ENCODE results near the gene RBM20. TPM values are rescaled to one million over a fixed set of nuclear protein-coding genes. Genes with fewer than 3 reads are reported as not detected.

RBM20 gene
- total and polyA plus RNA-seq, 2 of the 13 experiments (the other 11 are each of a cell fraction or from before 2014, with no cell fraction given), result 0.02 to 0.22 TPM

- TF ChIP-seq ZNF280D (CRISPR knock-in tag; IDR thresholded peaks at IDR 0.05), result 0 out of 2 replicates have a peak, but pooled peaks have one; percentile 50
- peak in 1 of 2 experiments; percentile 69; a peak in 2 of 4 replicates for TF ChIP-seq EP300 (IDR thresholded peaks at IDR 0.05; ENCODE audit: low read depth in 2 of 2, low read length in 2 of 2)
- TF ChIP-seq EP300 (CRISPR knock-in tag; IDR thresholded peaks at IDR 0.05; ENCODE audit: borderline replicate concordance), result peak; percentile 79; the same call in 1 of the 2 replicates
- TF ChIP-seq PATZ1 (CRISPR knock-in tag; IDR thresholded peaks at IDR 0.05), result peak; percentile 44; the same call in 1 of the 2 replicates
- TF ChIP-seq ZNF367 (CRISPR knock-in tag; IDR thresholded peaks at IDR 0.05; ENCODE audit: borderline replicate concordance), result no peak
- TF ChIP-seq MNT (IDR thresholded peaks at IDR 0.05), result no peak
- no peak for TF ChIP-seq ARNTL (CRISPR knock-in tag; IDR thresholded peaks at IDR 0.05)
- TF ChIP-seq FOXK2 (IDR thresholded peaks at IDR 0.05), result no peak
- no peak for TF ChIP-seq HMGA1 (CRISPR knock-in tag; conservative IDR thresholded peaks at IDR 0.05)
- no peak for TF ChIP-seq KMT2A (CRISPR knock-in tag; IDR thresholded peaks at IDR 0.05)
- no peak for TF ChIP-seq SATB2 (CRISPR knock-in tag; IDR thresholded peaks at IDR 0.05)
- no peak for TF ChIP-seq MXD3 (CRISPR knock-in tag; IDR thresholded peaks at IDR 0.05)
- TF ChIP-seq THAP9 (CRISPR knock-in tag; IDR thresholded peaks at IDR 0.05; ENCODE audit: borderline replicate concordance), result peak; percentile 44; the same call in 1 of the 2 replicates
- TF ChIP-seq ZUFSP (CRISPR knock-in tag; IDR thresholded peaks at IDR 0.05; ENCODE audit: borderline replicate concordance), result no peak
- 0 out of 2 replicates have a peak, but pooled peaks have one; percentile 26 for TF ChIP-seq MLX (CRISPR knock-in tag; IDR thresholded peaks at IDR 0.05)
- TF ChIP-seq SSRP1 (CRISPR knock-in tag; IDR thresholded peaks at IDR 0.05), result no peak
- 0 out of 2 replicates have a peak, but pooled peaks have one; percentile 44 for TF ChIP-seq CBX5 (CRISPR knock-in tag; IDR thresholded peaks at IDR 0.05; ENCODE audit: borderline replicate concordance)
Observed at GRCh38 chr10:110739811-110740271, 95.7 kb downstream of the RBM20 start (continued).
